Large intestine (tissue), 3 donors: ENCODE data around the gene TBC1D22A. TPM values are rescaled to one million over a fixed set of nuclear protein-coding genes. Genes with fewer than 3 reads are reported as not detected.

Experiments
- DNase-seq, 2 donors: peaks; one replicate each; pipeline versions ENCODE4 v3.0.0 to v3.0.0-alpha.2; 2013
- H3K27ac ChIP-seq: one replicate; pipeline ENCODE4 v1.5.1; 2013; ENCODE audit warnings: low read length
- H3K27me3 ChIP-seq: 2 replicates; pipeline ENCODE4 v1.6.1; 2013; ENCODE audit warnings: low read length; ENCODE audit not compliant: control insufficient read depth, insufficient read depth
- H3K36me3 ChIP-seq: 2 replicates; pipeline ENCODE4 v1.6.1; 2013; ENCODE audit warnings: low read length; ENCODE audit not compliant: control insufficient read depth, insufficient read depth
- H3K4me1 ChIP-seq: one replicate; pipeline ENCODE4 v1.6.1; 2013; ENCODE audit warnings: low read length; ENCODE audit not compliant: control insufficient read depth, insufficient read depth
- H3K4me3 ChIP-seq: one replicate; pipeline ENCODE4 v1.5.1; 2013; ENCODE audit warnings: low read length
- H3K9me3 ChIP-seq: one replicate; pipeline ENCODE4 v1.6.1; 2013; ENCODE audit warnings: mild to moderate bottlenecking, low read depth, low read length, moderate library complexity; ENCODE audit not compliant: control insufficient read depth
- whole genome bisulfite sequencing: methylation state at CpG from one replicate; pipeline ENCODE4 v1.1.5; 2013; ENCODE audit warnings: low lambda C conversion rate; ENCODE audit not compliant: insufficient coverage; 5-methylcytosine and 5-hydroxymethylcytosine counted together
- polyA plus RNA-seq: library from polyadenylated mRNA; unstranded; fragments of 120-200 nt; gene quantifications from one replicate; pipeline ENCODE4 v1.2.1, GENCODE V29; 2013

The TBC1D22A gene
- polyA plus RNA-seq, 1 donor, result 21.5 TPM

DNA sequence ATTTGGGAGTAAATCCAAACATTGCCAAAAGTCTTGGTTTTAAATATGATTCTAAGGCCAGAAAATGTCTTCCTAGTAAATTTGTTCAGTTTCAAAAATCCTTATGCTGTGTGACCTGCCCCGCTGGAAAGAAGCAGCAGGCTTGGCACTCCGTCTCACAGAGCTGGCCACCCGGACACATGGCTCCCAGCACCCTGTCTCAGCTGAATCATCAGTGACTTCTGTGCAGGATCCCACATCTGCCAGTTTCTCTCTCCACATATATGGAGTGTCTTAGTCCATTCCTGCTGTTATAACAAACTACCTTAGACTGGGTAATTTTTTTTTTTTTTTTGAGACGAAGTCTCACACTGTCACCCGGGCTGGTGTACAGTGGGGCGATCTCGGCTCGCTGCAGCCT, 356.7 kb downstream of the TBC1D22A start:
- no CpG with 5 or more reads among the region's 8 CpGs for WGBS
- DNase-seq, result no peak
- H3K27ac ChIP-seq, result no peak overlapping the region

DNA sequence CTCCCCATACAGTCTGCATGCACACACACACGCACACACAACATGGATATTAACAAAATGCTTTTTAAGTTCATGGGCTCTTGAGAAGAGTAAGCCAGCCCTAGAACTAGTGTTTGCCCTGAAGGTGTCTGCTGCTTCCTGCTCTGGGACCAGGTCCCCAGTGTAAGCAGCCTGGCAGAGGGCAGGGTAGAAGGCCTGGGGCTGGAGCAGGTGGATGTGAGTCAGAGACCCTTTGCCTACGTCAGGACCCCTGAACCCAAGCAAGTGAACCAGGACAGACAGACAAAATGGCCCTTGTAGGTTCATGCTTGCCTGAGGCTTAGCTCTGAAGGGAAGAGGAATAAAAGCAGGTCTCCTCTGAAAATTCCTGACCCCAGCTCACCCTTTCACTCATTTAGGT, 357.9 kb downstream of the TBC1D22A start:
- Histone ChIP-seq H3K9me3 (no peaks in the 10 kb centered on the region), H3K4me1 (no peaks in the 10 kb centered on the region), H3K4me3 (no peak overlapping the region), H3K27me3 (no peaks in the 10 kb centered on the region), H3K36me3 (peaks cover 4% of the 10 kb centered on the region), H3K27ac (no peak overlapping the region)
- no peak for DNase-seq
- whole genome bisulfite sequencing, result no CpG with 5 or more reads among the region's 2 CpGs

More for the DNA sequence above, 356.7 kb downstream of the TBC1D22A start:
- Histone ChIP-seq H3K27me3 (no peaks in the 10 kb centered on the region), H3K4me3 (no peak overlapping the region), H3K4me1 (no peaks in the 10 kb centered on the region), H3K36me3 (peaks cover 4% of the 10 kb centered on the region), H3K9me3 (no peaks in the 10 kb centered on the region)

DNA sequence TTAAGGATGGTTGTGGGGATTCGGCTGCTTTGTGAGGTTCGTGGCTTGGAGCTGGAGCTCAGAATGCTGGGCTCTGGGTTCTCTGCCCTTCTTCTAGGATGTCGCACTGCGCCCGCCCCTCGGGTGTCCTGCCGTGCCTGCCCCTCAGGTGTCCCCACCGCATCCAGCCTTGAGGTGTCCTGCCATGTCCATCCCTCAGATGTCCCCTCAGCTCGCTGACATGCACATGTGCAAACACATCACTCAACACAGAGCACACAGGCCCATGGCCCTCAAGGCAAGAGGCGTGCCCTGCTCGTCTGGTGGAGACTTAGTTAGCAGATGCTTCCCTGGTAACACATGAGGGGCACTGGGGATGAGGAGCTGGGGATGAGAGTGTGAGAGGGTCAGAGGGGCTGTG, 359.3 kb downstream of the TBC1D22A start:
- Histone ChIP-seq H3K4me3 (no peak overlapping the region), H3K36me3 (peaks cover 4% of the 10 kb centered on the region), H3K27ac (no peak overlapping the region), H3K9me3 (no peaks in the 10 kb centered on the region), H3K27me3 (no peaks in the 10 kb centered on the region), H3K4me1 (no peaks in the 10 kb centered on the region)
- no peak for DNase-seq
- WGBS, result no CpG with 5 or more reads among the region's 11 CpGs

DNA sequence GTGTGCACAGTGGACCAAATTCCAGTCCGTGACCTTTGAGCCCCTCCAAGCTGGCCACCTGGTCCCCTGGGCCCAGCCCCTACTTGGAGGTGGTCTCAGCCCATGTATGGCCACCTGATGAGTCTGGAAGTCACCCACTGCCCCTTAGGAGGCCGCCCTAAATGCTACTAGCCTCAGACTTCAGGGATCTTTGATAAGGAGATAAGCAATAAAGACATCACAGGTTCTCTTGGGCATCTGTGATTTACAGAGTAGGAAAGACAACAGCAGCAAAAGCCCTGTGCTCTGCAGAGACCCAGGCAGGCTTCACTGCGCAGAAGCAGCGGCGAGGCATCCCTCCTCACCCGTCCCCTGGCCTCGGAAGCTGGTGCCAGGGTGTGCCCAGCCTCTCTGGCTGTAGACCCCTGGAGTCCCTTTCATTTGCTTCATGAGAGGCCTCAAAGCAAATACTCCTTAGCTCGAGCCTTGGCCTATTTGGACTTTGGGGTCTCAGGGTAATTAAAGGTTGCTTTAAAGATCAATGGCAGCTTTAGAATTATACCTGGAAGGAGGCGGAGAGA, 360.1 kb downstream of the TBC1D22A start:
- no CpG with 5 or more reads among the region's 9 CpGs for WGBS

DNA sequence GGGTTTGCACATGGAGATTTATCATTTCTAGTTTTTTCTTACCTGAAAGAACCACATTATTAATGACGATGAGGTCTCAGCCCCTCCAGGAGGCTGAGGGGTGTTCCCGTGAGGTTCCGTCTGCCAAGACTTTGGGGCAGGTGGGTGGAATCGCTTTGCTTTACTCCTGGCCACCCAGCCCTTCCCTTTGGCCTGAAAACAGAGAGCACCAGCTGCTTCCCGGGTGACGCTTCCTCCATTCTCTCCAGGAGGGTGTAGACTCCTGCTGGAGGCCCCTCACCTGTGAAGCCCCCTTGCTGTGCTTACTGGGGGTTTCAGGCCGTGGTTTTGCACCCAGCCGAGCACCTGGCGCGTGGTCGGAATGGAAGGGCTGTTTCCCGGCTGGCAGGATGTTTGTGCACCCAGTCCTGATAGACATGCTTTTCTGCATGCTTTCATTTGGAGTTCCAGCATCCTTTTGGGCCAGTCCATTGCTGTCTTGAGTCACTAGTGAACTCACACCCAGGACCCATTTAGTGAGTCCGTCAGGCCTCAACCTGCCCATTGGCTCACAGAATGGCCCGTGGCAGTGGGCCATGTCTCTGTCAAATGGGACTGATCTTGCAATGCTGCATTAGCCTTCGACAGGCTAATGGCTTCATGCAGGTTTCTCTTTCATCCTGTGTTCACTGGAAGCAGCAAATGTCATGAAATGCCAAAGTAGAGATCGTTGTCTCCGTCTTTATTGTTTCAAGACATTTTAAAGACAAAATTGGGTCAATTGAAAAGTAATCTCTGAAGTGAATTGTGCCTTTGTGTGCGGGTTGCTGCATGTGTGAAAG, 360.8 kb downstream of the TBC1D22A start:
- WGBS, result 80% methylated on average over 1 of the region's 18 CpGs
- no peak for DNase-seq

More for the DNA sequence above, 360.1 kb downstream of the TBC1D22A start:
- no peak for DNase-seq
- Histone ChIP-seq H3K27ac (no peak overlapping the region), H3K4me3 (no peak overlapping the region), H3K4me1 (no peaks in the 10 kb centered on the region), H3K9me3 (no peaks in the 10 kb centered on the region), H3K27me3 (no peaks in the 10 kb centered on the region), H3K36me3 (peaks cover 4% of the 10 kb centered on the region)

DNA sequence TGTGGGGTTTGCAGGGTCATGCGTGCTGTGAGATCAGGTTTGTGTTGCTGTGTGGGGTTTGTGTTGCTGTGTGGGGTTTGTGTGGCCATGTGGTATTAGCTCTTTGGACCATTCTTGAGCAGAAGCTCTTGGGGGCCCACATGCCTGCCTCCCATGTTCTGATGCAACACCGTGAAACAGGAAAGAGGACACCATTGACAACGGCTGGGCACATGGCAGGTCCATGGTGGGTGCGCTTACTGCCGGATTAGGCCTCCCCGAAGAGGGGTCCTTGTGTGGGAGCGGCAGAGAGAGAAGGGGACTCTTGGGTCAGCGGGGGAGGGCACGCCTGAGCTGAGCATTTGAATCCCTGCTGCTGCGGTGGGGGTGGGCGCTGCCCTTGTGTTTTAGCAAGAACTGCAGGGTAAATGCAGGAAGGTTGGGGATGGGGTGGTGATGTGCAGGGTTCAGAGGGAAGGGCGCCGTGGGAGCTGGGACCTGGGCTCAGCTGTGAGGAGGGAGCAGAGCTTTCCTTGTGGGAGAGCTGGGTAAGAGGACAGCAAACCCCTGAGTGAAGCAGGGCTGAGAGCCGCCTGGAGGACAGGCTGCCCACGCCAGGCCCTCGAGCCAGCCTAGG, 361.5 kb downstream of the TBC1D22A start:
- WGBS, result no CpG with 5 or more reads among the region's 16 CpGs
- Histone ChIP-seq H3K27me3 (no peaks in the 10 kb centered on the region), H3K4me3 (no peak overlapping the region), H3K9me3 (no peaks in the 10 kb centered on the region), H3K36me3 (peaks cover 7% of the 10 kb centered on the region), H3K4me1 (no peaks in the 10 kb centered on the region), H3K27ac (no peak overlapping the region)
- no peak for DNase-seq

More for the DNA sequence above, 360.8 kb downstream of the TBC1D22A start:
- no peaks in the 10 kb centered on the region for H3K9me3 ChIP-seq
- no peak overlapping the region for H3K27ac ChIP-seq
- H3K4me1 ChIP-seq, result no peaks in the 10 kb centered on the region
- H3K27me3 ChIP-seq, result no peaks in the 10 kb centered on the region
- peaks cover 4% of the 10 kb centered on the region for H3K36me3 ChIP-seq
- H3K4me3 ChIP-seq, result no peak overlapping the region

DNA sequence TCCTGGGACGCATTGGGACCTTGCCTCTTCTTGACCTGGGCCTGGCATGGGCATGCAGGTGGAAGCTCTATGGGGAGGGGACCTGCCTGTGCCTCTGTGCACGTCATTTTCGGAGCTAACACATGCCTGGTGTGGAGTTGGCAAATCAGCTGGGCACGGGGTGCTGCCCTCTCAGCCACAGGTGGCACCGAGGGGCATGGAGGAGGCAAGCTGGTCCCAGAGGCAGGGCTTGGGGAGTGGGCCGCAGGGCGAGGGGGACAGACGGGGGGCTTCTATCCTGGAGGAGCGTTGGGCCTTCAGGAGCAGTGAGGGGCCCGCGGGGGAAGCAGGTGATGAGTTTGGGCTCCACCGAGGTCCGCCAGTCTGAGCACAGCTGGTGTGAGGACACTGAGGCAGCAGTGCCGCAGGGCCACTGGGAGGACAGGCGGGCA, 362.0 kb downstream of the TBC1D22A start:
- Histone ChIP-seq H3K9me3 (no peaks in the 10 kb centered on the region), H3K4me3 (no peak overlapping the region), H3K27ac (no peak overlapping the region), H3K27me3 (no peaks in the 10 kb centered on the region), H3K36me3 (peaks cover 7% of the 10 kb centered on the region), H3K4me1 (no peaks in the 10 kb centered on the region)
- WGBS, result no CpG with 5 or more reads among the region's 15 CpGs
- no peak for DNase-seq

DNA sequence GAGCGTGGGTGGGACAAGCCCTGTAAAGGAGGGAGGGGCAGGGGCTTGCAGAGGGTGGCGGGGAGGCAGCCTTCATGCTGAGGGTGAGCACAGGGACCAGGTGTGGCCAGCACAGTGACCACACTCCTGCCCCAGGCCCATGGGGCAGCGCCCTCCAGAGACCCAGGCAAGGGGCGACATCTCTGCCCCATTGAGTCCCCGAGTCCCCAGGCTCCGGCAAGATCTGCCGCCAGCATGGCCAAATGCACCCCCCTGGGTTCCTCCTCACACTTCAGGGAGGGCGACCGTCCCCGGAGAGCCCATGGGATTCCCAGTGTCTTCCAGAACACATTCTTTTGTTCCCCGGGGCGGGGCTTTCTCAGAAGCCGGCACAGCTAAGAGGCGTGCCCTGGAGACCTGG, 362.5 kb downstream of the TBC1D22A start:
- Histone ChIP-seq H3K27me3 (no peaks in the 10 kb centered on the region), H3K27ac (no peak overlapping the region), H3K4me1 (peaks cover under 1% of the 10 kb centered on the region), H3K4me3 (no peak overlapping the region), H3K9me3 (no peaks in the 10 kb centered on the region), H3K36me3 (peaks cover 7% of the 10 kb centered on the region)
- no CpG with 5 or more reads among the region's 14 CpGs for WGBS
- no peak for DNase-seq

DNA sequence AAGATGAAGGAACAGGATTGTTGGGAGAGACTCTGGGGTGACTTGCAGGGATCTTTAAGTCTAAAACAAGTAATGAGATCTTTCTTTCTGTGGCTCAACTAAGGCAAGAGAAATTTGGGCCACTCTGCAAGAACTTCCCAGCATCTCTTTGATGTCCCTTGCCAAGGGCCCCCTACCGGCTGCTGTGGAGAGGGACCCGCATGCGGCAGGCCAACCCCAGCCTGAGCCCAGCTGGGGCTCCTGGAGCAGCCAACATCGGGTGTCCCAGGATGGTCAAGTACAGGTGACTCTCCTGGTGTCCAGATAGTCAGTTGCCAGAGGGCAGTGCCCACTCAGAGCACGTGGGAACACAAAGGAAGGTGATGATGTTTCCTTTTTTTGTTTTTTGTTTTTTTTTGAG, 363.2 kb downstream of the TBC1D22A start:
- Histone ChIP-seq H3K36me3 (peaks cover 7% of the 10 kb centered on the region), H3K9me3 (no peaks in the 10 kb centered on the region), H3K4me3 (no peak overlapping the region), H3K27ac (no peak overlapping the region), H3K4me1 (peaks cover 3% of the 10 kb centered on the region), H3K27me3 (no peaks in the 10 kb centered on the region)
- no peak for DNase-seq
- WGBS, result no CpG with 5 or more reads among the region's 5 CpGs

DNA sequence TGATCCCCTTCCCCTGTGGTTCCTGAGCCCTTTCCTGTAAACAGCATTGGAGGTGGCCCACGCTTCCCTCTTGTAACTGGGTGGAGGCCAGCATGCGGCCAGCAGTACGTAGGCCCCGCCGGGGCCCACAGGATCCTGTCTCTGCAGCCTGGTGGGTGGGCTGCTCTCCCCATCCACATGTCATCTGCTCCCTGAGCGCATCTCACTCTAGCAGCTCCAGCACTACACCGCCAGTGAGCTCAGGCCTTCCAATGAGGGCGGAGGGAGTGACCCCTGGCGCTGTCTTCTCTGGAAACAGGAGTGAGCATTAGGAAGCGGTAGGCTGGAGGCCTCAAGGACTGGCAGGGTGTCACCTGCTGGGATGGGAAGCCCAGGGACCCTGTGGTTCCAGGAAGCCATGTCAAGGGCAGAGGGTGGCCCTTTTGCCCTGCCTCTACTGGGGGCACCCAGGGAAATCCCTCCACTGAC, 363.9 kb downstream of the TBC1D22A start:
- Histone ChIP-seq H3K27me3 (no peaks in the 10 kb centered on the region), H3K4me1 (peaks cover 3% of the 10 kb centered on the region), H3K27ac (no peak overlapping the region), H3K36me3 (peaks cover 9% of the 10 kb centered on the region), H3K4me3 (no peak overlapping the region), H3K9me3 (no peaks in the 10 kb centered on the region)
- no peak for DNase-seq
- WGBS, result no CpG with 5 or more reads among the region's 10 CpGs
